GF-D8 (cell line): ENCODE measurements around the gene SHROOM3.
"Not testable (repeated sequence)": the region's sequence is repeated elsewhere in the genome, so short reads cannot be mapped to it uniquely, and the experiment has no call there.

ENCODE experiments used
- DNase-seq: peaks from one replicate; lab custom pipeline; 2025; lab: John Stamatoyannopoulos, UW

The SHROOM3 gene

DNA sequence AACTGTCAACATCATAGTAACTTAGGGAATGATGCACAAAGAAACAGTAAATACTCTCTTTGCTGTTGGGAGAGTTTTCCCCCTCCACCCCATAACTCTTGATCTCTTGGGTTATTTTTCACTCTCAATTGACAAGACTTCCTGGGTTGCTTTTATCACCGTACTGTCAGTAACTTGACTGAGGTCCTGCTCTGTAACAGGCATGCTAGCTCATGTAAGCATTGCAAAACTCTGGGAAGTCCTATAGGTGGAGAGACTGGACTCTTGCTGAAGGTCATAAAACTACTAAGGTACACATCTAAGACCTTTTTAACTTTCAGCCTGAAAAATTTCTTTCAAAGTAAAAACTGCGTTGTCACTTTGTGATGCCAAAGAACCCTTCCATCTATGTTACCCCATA is 10.9 kb downstream of the SHROOM3 start:
- no peak for DNase-seq

GRCh38 chr4:76447393-76447851 is 12.4 kb downstream of the SHROOM3 start:
- no peak for DNase-seq

DNA sequence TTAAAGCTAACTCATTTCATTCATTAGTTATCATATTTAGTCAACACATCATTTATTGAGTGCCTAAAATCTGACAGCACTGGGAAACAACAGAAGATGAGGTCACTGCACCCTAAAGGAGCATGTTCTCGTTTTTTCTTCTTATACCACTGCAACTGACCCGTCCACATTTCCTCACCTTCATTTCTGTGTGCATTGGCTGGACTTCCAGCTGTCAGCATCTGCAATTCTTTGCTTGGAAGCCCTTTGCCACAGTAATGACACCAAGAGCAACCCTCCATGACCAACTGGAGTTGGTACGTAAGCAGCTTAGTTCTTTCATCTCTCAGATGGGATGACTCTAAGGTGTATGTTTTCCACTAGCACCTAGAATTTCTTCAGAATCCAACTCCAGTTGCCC is 13.2 kb downstream of the SHROOM3 start:
- no peak for DNase-seq

DNA sequence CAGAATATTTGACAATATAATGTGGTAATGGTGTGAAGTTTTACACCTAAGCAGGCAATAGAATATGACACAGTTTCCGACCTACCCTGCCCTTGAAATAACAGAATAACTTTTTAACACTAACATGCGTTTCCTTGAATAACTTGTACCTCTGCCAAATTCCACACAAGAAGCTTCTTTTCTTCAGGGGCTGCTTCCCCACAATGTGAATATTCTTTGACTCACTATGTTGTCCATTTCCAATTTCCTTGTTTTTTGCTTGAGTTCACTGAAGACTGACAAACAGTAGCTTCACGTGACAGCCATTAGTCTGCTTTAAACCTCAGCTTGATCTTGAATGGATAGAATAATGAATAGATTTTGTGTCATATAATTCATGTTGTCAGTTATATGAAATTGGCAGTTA is 14.3 kb downstream of the SHROOM3 start:
- DNase-seq: no peak

DNA sequence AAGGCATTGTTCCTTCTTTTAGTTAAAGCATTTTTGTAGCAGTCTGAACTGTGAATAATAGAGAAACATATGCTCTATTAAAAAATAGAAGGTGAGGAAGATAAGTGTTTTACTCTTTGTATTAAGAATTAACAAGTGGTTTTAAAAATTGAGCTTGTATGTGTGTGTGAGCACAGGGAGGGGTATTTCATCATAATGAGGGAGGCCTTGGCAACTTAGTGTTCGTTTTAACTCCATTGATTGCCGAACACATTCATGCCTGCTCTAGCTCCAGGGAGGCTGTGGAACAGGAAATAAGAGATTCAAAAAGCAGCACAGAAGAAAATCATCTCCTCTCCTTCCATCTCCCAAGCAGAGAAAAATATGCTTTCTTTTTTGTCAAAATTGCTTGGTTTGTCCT is 14.8 kb downstream of the SHROOM3 start:
- no peak for DNase-seq

DNA sequence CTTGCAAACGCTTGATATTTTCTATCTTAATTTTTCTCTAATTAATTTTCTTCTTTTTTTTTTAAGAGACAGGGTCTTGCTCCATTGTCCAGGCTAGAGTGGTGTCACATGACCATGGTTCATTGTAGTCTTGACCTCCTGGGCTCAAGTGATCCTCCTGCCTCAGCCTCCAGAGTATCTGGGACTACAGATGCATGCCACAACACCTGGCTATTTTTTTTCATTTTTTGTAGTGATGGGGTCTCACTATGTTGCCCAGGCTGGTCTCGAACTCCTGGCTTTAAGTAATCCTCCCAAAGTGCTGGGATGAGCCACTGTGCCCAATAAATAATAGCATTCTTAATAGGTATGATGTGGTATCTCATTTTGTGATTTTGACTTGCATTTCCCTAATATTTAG is 18.2 kb downstream of the SHROOM3 start:
- no peak for DNase-seq

GRCh38 chr4:76454073-76454472 is 19.0 kb downstream of the SHROOM3 start:
- DNase-seq: not testable (repeated sequence)

GRCh38 chr4:76457885-76458284 is 22.9 kb downstream of the SHROOM3 start:
- no peak for DNase-seq

GRCh38 chr4:76458297-76458696 is 23.3 kb downstream of the SHROOM3 start:
- no peak for DNase-seq

- no peak for DNase-seq
Measured at GRCh38 chr4:76458825-76459224, 23.8 kb downstream of the SHROOM3 start.

GRCh38 chr4:76459291-76459723 is 24.3 kb downstream of the SHROOM3 start:
- DNase-seq: no peak

- no peak for DNase-seq
Measured at GRCh38 chr4:76463568-76463967, 28.5 kb downstream of the SHROOM3 start.

DNA sequence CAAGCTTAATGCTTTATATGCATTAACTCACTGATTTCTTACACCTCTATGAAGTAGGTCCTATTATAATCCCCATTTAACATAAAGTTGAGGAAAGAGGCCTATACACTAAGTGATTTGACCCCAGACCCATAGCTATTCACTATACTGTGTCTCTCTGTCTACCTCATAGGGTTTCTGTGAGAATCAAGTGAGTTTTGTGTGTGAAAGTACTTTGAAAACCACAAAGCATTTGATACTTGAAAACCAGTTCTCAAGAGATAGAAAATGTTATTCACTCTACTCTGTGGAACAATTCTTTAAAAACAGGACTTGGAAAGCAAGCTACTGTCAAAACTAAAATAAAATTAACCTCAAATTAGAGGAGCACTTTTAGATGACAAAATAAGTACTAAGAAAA is 35.0 kb downstream of the SHROOM3 start:
- DNase-seq: no peak

DNA sequence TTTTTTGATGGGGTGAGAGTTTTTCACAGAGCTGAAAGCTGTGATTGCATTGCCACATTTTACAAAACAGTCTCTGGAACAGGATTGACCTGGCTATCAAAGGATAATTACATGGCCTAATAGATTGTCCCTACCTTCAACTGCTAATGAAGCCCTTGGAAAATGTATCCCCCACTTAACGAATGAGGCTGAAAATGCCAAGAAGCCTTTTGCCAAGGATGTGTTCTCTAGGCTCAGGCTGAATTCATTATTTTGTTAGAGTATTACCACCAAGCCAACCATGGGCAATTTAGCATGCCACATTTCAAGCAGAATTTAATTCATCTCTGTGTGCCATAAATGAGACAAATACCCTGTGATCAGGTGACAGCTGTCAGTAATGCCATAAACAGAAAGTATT is 35.5 kb downstream of the SHROOM3 start:
- DNase-seq: no peak

- no peak for DNase-seq
Measured at GRCh38 chr4:76476571-76476970, 41.5 kb downstream of the SHROOM3 start.

GRCh38 chr4:76484654-76485053 is 49.6 kb downstream of the SHROOM3 start:
- no peak for DNase-seq

DNA sequence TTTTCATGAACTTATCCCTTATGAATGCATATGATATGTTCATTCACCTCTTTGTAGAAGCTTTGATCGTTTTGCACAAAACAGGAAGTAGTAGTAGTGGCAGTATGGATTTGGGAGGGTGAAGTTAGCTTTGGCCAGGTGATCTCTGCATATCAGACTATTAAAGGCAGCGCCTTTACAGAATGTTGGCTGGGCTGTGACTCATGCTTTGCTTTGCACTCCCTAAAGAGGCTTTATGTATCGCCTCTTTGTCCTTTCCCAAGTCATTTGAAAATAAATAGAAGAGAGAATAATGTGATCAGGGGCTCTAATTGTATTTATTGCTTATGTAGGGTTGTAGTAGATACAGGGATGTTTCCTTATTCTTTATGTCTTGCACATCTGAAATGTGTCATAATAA is 50.4 kb downstream of the SHROOM3 start:
- no peak for DNase-seq

DNA sequence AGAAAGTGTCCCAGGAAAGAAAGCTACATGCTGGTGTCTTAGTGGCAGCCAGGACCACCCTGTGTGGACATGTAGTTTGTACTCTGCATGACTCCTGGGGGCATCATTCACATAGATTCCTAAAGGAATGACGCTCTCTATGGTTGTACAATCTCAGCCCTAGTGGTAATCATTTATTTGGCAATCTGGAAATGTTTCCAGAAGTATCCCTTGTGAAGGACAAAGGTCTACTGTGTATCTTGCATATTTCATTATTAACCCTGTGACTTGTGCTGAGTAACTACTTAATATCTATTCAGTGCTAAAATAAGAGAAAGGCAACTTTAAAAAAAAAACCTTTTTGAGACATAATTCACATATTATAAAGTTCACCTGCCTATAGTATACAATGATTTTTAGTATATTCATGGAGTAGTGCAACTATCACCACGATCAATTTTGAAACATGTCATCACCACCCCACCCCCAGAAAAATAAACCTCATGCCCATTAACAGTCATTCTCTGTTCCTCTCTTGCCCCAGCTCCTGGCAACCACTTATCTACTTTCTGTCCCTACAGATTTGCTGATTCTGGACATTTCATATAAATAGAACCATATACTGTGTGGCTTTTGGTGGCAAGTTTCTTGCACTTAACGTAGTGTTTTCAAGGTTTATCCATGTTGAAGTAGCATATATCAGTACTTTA is 51.7 kb downstream of the SHROOM3 start:
- no peak for DNase-seq

DNA sequence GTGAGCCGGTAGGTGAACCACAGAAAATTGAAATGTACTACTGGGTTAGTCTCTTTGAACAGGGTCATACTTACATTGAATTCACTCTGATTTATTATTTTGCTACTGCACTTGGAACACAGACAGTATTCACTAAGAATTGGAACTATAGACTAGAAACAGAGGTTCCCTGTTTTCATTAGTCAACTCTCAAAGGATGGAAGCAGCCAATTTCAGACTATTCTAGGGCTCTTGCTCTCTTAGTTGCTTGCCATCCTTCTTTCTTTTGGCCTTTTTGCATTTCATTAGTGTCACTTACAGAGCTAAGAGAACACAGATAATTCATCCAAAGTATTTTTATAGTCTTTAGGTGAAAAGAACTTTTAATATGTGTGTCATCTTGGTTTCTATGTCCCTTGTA is 52.6 kb downstream of the SHROOM3 start:
- no peak for DNase-seq

DNA sequence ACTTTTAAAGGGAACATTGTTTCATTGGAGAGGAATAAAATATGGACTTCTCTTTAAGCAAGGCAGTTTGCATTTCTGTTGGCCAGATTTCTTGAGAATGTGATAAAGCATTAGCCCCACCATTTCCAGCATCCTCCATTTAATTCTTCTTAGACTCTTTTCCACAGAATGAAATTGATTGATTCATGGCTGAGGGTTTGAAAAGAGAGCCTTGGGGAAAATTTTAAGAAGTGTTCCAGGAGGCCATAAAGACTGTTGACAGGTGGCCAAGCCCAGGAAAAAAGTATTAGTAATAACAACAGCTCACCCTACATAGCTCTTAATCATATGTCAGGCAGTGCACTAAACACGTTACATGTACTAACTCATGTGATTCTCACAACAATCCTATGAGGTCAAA is 53.4 kb downstream of the SHROOM3 start:
- DNase-seq: no peak

DNA sequence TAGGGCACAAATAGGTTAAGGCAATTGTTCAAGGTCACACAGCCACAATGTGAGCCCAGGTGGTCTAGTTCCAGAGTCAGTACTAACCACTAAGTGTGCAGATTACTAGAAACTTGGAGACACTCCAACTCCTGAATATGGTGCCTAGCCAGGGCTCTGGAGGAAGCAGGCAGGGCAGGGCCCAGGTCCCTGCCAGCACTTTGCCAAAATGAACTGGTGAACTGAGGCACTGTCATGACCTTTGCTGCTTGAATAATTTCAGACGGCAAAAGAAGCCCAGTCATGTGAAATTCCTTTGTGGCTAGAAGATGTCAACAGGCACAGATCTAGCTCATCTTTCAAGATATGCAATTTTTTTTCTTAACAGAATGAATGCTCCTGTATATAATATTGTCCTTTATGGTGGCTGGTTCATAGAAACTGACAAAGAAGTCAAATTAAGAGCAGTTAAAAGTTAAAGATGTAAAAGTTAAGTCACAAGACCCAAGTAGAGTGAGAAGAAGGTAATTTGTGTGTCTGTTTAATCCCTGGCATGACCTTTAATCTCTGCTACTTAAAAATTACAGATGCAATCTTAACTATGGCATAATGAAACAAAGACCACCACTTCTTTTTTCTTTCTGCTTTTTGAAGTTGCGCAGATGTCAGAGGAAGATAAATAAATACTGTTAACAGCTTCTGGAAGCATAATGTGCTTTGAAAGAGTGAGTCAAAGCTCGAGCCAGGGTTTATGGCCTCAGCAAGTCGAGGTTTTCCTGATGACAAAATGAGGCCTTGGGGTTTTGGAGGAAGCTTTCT is 54.1 kb downstream of the SHROOM3 start:
- no peak for DNase-seq

- DNase-seq: no peak
Measured at GRCh38 chr4:76489686-76490161, 54.7 kb downstream of the SHROOM3 start.

- no peak for DNase-seq
Measured at GRCh38 chr4:76492055-76492454, 57.0 kb downstream of the SHROOM3 start.
